SK-N-SH treated with all-trans-retinoic acid at 6 μM for 48 hours (cell line): ENCODE data around the gene UCN.
A peak's percentile ranks its signal among the peaks of the same experiment; 100 is the strongest.

ENCODE experiments used
- ATAC-seq: fragments of 200-7000 bp; cut with Tn5 transposase; 3 replicates; pipeline ENCODE4 v1.9.1; 2020; ENCODE audit warnings: mild to moderate bottlenecking, moderate library complexity
- ARNTL ChIP-seq: fragments of 450-650 bp; formaldehyde crosslinking; IDR thresholded peaks from 2 replicates; pipeline ENCODE4 v1.5.0; 2020; ENCODE audit warnings: low read depth, mild to moderate bottlenecking, moderate library complexity, borderline replicate concordance
- BACH2 ChIP-seq: fragments of 250-450 bp; sonication (Bioruptor Pico); IDR thresholded peaks from 2 replicates; pipeline ENCODE4 v1.9.0; 2021; ENCODE audit warnings: mild to moderate bottlenecking, borderline replicate concordance
- CSDC2 ChIP-seq: fragments of 250-450 bp; sonication (Bioruptor Pico); IDR thresholded peaks from 2 replicates; pipeline ENCODE4 v1.5.0; 2020; ENCODE audit warnings: mild to moderate bottlenecking, moderate library complexity
- GLIS3 ChIP-seq: fragments of 250-450 bp; sonication (Bioruptor Pico); IDR thresholded peaks from 2 replicates; pipeline ENCODE4 v1.5.0; 2020; ENCODE audit warnings: mild to moderate bottlenecking, moderate library complexity
- OSR1 ChIP-seq: fragments of 250-450 bp; sonication (Bioruptor Pico); IDR thresholded peaks from 2 replicates; pipeline ENCODE4 v1.8.0; 2022; ENCODE audit warnings: moderate library complexity, mild to moderate bottlenecking, inconsistent platforms
- PPARA ChIP-seq: fragments of 250-450 bp; sonication (Bioruptor Pico); IDR thresholded peaks from 2 replicates; pipeline ENCODE4 v1.5.0; 2020; ENCODE audit warnings: mild to moderate bottlenecking, borderline replicate concordance
- RARB ChIP-seq: fragments of 250-450 bp; sonication (Bioruptor Pico); IDR thresholded peaks from 2 replicates; pipeline ENCODE4 v1.8.0; 2021; ENCODE audit warnings: mild to moderate bottlenecking, moderate library complexity
- SNAI2 ChIP-seq: fragments of 250-450 bp; sonication (Bioruptor Pico); IDR thresholded peaks from 2 replicates; pipeline ENCODE4 v1.5.0; 2020; ENCODE audit warnings: mild to moderate bottlenecking, moderate library complexity
- TCF4 ChIP-seq: fragments of 250-450 bp; sonication (Bioruptor Pico); IDR thresholded peaks from 2 replicates; pipeline ENCODE4 v1.8.0; 2021; ENCODE audit warnings: mild to moderate bottlenecking, moderate library complexity, borderline replicate concordance
- TOX ChIP-seq: fragments of 250-450 bp; sonication (Bioruptor Pico); IDR thresholded peaks from 2 replicates; pipeline ENCODE4 v1.8.0; 2021; ENCODE audit warnings: mild to moderate bottlenecking, moderate library complexity, borderline replicate concordance
- ZC3H10 ChIP-seq: fragments of 250-450 bp; sonication (Bioruptor Pico); IDR thresholded peaks from 2 replicates; pipeline ENCODE4 v1.5.1; 2021; ENCODE audit warnings: mild to moderate bottlenecking, moderate library complexity
- ZFP30 ChIP-seq: fragments of 450-650 bp; formaldehyde crosslinking; IDR thresholded peaks from 2 replicates; pipeline ENCODE4 v1.5.0; 2022; ENCODE audit warnings: mild to moderate bottlenecking, moderate library complexity
- ZNF565 ChIP-seq: fragments of 450-650 bp; formaldehyde crosslinking; conservative IDR thresholded peaks from 2 replicates; pipeline ENCODE4 v1.5.0; 2020; ENCODE audit warnings: low read depth, mild to moderate bottlenecking, moderate library complexity
- ZNF8 ChIP-seq: fragments of 450-650 bp; formaldehyde crosslinking; IDR thresholded peaks from 2 replicates; pipeline ENCODE4 v1.5.0; 2020; ENCODE audit warnings: mild to moderate bottlenecking, moderate library complexity
- TF ChIP-seq, protein P1 (sequence below): fragments of 250-450 bp; sonication (Bioruptor Pico); IDR thresholded peaks from 2 replicates; pipeline ENCODE4 v1.5.1; 2020; ENCODE audit warnings: low read depth, mild to moderate bottlenecking, moderate library complexity
- TF ChIP-seq, protein P2 (sequence below): fragments of 250-450 bp; sonication (Bioruptor Pico); IDR thresholded peaks from 2 replicates; pipeline ENCODE4 v1.8.0; 2020; ENCODE audit warnings: mild to moderate bottlenecking, moderate library complexity, borderline replicate concordance
- TF ChIP-seq, protein P3 (sequence below): fragments of 250-450 bp; sonication (Bioruptor Pico); IDR thresholded peaks from 2 replicates; pipeline ENCODE4 v1.5.1; 2021; ENCODE audit warnings: mild to moderate bottlenecking, moderate library complexity
- TF ChIP-seq, protein P4 (sequence below): fragments of 250-450 bp; sonication (Bioruptor Pico); IDR thresholded peaks from 2 replicates; pipeline ENCODE4 v1.5.0; 2020; ENCODE audit warnings: mild to moderate bottlenecking, moderate library complexity
- TF ChIP-seq, protein P5 (sequence below): fragments of 250-450 bp; sonication (Bioruptor Pico); IDR thresholded peaks from 2 replicates; pipeline ENCODE4 v1.8.0; 2021; ENCODE audit warnings: low read depth, mild to moderate bottlenecking, moderate library complexity, borderline replicate concordance

UCN gene

DNA sequence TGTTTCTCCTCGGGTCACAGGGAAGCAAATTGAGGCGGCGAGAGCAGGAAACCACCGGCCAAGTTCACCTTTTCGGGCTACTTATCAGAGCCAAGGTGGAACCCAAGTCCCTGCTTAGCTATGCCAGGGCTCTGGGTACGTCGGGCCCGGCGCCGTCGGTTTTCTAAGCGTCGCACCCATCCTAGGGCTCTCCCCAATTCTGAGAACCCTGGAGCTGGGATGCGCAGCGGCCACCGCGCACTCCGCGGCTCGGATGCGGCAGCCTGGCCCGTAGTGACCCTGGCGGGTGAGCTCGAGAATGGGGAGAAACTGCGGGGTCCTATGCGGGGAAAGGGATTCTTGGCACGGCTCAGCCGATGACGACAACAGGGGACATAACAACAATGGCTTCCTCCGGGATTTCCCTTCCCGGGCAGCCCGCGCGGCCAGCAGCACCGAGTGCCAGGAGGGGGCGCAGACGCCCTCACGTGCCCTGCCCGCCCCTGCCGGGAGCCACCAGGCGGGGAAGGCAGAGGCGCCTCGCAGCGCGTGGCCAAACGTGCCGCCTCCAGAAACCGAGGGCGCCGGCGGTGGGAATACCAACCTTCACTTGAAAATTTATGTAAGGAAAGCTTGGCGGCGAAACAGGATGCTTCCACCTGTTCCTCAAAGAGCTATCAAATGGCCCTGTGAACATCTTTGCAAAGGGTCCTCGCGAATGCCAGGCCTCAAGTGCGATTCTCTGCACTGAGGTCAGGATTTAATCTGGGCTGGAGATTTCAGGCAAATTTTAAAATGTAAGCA is 43.3 kb downstream of the UCN start:
- TF ChIP-seq CSDC2 (CRISPR knock-in tag) (no peak), BACH2 (CRISPR knock-in tag) (no peak), ARNTL (peak; percentile 77; the same call in 1 of the 2 replicates), SNAI2 (CRISPR knock-in tag) (peak; percentile 70; the same call in 1 of the 2 replicates)
- TF ChIP-seq, protein P1, sequence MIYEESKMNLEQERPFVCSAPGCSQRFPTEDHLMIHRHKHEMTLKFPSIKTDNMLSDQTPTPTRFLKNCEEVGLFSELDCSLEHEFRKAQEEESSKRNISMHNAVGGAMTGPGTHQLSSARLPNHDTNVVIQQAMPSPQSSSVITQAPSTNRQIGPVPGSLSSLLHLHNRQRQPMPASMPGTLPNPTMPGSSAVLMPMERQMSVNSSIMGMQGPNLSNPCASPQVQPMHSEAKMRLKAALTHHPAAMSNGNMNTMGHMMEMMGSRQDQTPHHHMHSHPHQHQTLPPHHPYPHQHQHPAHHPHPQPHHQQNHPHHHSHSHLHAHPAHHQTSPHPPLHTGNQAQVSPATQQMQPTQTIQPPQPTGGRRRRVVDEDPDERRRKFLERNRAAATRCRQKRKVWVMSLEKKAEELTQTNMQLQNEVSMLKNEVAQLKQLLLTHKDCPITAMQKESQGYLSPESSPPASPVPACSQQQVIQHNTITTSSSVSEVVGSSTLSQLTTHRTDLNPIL (CRISPR knock-in tag) = no peak
- TF ChIP-seq, protein P2, sequence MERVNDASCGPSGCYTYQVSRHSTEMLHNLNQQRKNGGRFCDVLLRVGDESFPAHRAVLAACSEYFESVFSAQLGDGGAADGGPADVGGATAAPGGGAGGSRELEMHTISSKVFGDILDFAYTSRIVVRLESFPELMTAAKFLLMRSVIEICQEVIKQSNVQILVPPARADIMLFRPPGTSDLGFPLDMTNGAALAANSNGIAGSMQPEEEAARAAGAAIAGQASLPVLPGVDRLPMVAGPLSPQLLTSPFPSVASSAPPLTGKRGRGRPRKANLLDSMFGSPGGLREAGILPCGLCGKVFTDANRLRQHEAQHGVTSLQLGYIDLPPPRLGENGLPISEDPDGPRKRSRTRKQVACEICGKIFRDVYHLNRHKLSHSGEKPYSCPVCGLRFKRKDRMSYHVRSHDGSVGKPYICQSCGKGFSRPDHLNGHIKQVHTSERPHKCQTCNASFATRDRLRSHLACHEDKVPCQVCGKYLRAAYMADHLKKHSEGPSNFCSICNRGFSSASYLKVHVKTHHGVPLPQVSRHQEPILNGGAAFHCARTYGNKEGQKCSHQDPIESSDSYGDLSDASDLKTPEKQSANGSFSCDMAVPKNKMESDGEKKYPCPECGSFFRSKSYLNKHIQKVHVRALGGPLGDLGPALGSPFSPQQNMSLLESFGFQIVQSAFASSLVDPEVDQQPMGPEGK (CRISPR knock-in tag) = peak; percentile 68; the same call in 1 of the 2 replicates
- ATAC-seq = peak; percentile 84

DNA sequence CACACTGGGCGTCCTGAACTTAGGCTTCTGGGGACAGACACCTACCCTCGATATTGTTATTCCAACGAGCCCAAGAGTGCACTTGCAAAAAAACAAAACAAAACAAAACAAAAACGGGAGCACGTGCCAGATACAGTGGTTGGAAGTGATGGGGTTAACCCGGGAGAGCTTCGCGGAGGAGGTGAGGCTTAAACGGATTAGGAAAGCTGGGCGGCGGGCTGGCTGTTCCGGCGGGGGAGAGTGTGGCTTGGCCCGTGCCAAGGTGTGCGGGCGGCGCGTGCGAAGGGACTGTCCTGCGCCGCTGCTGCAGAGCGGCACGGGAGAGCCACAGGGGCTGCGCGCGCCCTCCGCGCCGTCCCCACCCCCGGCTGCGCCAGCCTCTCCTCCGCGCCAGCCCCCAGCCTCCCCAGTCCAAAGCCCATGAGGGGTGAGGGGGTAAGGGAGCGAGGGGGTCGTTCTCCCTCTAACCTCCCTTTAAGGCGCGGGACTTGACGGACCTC is 43.9 kb downstream of the UCN start:
- no peak for TF ChIP-seq ZC3H10 (CRISPR knock-in tag)
- TF ChIP-seq TOX (CRISPR knock-in tag) = no peak
- TF ChIP-seq, protein P1 (CRISPR knock-in tag) = no peak
- TF ChIP-seq, protein P3, sequence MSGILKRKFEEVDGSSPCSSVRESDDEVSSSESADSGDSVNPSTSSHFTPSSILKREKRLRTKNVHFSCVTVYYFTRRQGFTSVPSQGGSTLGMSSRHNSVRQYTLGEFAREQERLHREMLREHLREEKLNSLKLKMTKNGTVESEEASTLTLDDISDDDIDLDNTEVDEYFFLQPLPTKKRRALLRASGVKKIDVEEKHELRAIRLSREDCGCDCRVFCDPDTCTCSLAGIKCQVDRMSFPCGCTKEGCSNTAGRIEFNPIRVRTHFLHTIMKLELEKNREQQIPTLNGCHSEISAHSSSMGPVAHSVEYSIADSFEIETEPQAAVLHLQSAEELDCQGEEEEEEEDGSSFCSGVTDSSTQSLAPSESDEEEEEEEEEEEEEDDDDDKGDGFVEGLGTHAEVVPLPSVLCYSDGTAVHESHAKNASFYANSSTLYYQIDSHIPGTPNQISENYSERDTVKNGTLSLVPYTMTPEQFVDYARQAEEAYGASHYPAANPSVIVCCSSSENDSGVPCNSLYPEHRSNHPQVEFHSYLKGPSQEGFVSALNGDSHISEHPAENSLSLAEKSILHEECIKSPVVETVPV = no peak
- TF ChIP-seq RARB (CRISPR knock-in tag) = no peak
- TF ChIP-seq, protein P2 (CRISPR knock-in tag) = no peak
- no peak for TF ChIP-seq OSR1 (CRISPR knock-in tag)
- TF ChIP-seq, protein P4, sequence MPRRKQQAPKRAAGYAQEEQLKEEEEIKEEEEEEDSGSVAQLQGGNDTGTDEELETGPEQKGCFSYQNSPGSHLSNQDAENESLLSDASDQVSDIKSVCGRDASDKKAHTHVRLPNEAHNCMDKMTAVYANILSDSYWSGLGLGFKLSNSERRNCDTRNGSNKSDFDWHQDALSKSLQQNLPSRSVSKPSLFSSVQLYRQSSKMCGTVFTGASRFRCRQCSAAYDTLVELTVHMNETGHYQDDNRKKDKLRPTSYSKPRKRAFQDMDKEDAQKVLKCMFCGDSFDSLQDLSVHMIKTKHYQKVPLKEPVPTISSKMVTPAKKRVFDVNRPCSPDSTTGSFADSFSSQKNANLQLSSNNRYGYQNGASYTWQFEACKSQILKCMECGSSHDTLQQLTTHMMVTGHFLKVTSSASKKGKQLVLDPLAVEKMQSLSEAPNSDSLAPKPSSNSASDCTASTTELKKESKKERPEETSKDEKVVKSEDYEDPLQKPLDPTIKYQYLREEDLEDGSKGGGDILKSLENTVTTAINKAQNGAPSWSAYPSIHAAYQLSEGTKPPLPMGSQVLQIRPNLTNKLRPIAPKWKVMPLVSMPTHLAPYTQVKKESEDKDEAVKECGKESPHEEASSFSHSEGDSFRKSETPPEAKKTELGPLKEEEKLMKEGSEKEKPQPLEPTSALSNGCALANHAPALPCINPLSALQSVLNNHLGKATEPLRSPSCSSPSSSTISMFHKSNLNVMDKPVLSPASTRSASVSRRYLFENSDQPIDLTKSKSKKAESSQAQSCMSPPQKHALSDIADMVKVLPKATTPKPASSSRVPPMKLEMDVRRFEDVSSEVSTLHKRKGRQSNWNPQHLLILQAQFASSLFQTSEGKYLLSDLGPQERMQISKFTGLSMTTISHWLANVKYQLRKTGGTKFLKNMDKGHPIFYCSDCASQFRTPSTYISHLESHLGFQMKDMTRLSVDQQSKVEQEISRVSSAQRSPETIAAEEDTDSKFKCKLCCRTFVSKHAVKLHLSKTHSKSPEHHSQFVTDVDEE (CRISPR knock-in tag) = no peak
- TF ChIP-seq ZNF565 (CRISPR knock-in tag) = no peak
- TF ChIP-seq CSDC2 (CRISPR knock-in tag) = no peak
- TF ChIP-seq, protein P5, sequence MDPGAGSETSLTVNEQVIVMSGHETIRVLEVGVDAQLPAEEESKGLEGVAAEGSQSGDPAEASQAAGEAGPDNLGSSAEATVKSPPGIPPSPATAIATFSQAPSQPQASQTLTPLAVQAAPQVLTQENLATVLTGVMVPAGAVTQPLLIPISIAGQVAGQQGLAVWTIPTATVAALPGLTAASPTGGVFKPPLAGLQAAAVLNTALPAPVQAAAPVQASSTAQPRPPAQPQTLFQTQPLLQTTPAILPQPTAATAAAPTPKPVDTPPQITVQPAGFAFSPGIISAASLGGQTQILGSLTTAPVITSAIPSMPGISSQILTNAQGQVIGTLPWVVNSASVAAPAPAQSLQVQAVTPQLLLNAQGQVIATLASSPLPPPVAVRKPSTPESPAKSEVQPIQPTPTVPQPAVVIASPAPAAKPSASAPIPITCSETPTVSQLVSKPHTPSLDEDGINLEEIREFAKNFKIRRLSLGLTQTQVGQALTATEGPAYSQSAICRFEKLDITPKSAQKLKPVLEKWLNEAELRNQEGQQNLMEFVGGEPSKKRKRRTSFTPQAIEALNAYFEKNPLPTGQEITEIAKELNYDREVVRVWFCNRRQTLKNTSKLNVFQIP (CRISPR knock-in tag) = no peak
- TF ChIP-seq TCF4 (CRISPR knock-in tag) = no peak
- no peak for TF ChIP-seq ZFP30 (CRISPR knock-in tag)
- TF ChIP-seq SNAI2 (CRISPR knock-in tag) = no peak
- no peak for TF ChIP-seq GLIS3
- no peak for TF ChIP-seq PPARA (CRISPR knock-in tag)
- no peak for TF ChIP-seq ARNTL
- TF ChIP-seq ZNF8 (CRISPR knock-in tag) = no peak
- peak; percentile 36 for ATAC-seq
